K562 (cell line): ENCODE measurements around the gene IFT172. TPM values are rescaled to one million over a fixed set of nuclear protein-coding genes. Genes with fewer than 3 reads are reported as not detected.

ENCODE experiments used
- NEUROD1 ChIP-seq: fragments of 150-350 bp; IDR thresholded peaks from 2 replicates; pipeline ENCODE4 v1.6.1; 2014; ENCODE audit warnings: borderline replicate concordance, low read length, low read depth; ENCODE audit not compliant: partially characterized antibody
- RBM39 ChIP-seq: fragments of 200-400 bp; formaldehyde crosslinking; optimal IDR thresholded peaks from 2 replicates; pipeline ENCODE3; 2018; ENCODE audit warnings: low read depth, low read length
- ZBTB7A ChIP-seq: IDR thresholded peaks from 2 replicates; pipeline ENCODE4 v1.6.1; 2011; ENCODE audit warnings: low read depth, mild to moderate bottlenecking, low read length, moderate library complexity, borderline replicate concordance; ENCODE audit not compliant: control insufficient read depth
- polyA plus RNA-seq, 8 experiments: library from polyadenylated mRNA; depleted of rRNA in 4 of 8; stranded (reverse) in 5 of 8; unstranded in 3 of 8; fragments of >200 nt; fragmentation: Nextera tagmentation in 2 of 8; fragmentation: Illumina TruSeq in 1 of 8; extraction: Ambion mirVana in 2 of 8; extraction: Trizol in 1 of 8; gene quantifications; 2 replicates each; pipeline versions ENCODE4 v1.2.1 to v1.2.3, GENCODE V29; 2011 to 2014; ENCODE audit warnings: inconsistent platforms in 1 of 8, missing spikeins in 1 of 8
- total RNA-seq, 7 experiments: library from RNA; depleted of rRNA in 6 of 7; stranded (reverse); fragments of >200 nt in 6 of 7; fragmentation: Illumina TruSeq in 2 of 7; extraction: Trizol in 2 of 7; gene quantifications; 2 replicates each; pipeline versions ENCODE4 v1.2.1 to v1.2.3, GENCODE V29; 2011 to 2021; ENCODE audit warnings: low replicate concordance in 1 of 7
- TF ChIP-seq, protein P1 (sequence below): fragments of 450-650 bp; IDR thresholded peaks from 2 replicates; pipeline ENCODE4 v1.6.1; 2016; ENCODE audit warnings: borderline replicate concordance
- TF ChIP-seq, protein P2 (sequence below), 2 experiments: fragments of 150-350 bp in 1 of 2; IDR thresholded peaks; 2 replicates each; pipeline ENCODE4 v1.6.1; 2012 to 2016; ENCODE audit warnings: low read depth in 2 of 2, low read length in 2 of 2, mild to moderate bottlenecking in 1 of 2, moderate library complexity in 1 of 2

IFT172 gene
- total and polyA plus RNA-seq, 9 of the 15 experiments (the other 6 are each of a cell fraction or from before 2014, with no cell fraction given) = 5.6 to 19.1 (median 13.5) TPM

DNA sequence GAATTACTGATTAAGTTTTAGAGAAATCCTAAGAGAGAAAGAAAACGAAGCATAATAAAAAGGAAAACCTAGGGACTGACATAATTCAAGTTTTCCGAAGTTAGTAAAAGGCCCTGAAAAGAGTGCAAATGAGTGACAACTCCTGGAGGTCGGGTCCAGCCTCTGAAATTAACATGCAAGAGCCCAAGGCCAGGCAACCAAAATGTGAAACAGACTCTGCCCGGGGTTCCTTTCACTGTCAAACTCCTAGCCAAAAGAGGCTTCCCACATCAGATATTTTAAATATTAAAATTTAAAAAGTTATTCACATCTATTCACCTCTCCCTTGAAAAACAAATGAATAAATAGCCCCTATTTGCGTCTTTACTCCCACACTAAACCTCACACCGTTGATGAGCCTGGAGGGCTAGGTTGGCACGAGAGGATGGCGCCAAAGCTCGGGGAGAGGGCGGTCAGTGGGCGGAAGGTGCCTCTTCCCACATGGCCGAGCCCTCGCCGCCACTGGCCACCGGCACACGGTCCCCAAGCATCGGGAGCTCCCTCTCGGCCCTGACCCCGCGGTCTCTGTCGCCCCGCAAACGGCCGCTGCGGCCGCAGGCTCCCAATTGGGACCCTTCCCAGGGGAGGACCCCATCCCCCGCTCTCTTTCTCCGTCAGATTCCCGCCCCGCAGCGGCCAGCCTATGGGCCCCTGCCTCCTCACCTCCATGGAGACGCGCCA, 80.8 kb downstream of the IFT172 start (continued):
- TF ChIP-seq, protein P1, sequence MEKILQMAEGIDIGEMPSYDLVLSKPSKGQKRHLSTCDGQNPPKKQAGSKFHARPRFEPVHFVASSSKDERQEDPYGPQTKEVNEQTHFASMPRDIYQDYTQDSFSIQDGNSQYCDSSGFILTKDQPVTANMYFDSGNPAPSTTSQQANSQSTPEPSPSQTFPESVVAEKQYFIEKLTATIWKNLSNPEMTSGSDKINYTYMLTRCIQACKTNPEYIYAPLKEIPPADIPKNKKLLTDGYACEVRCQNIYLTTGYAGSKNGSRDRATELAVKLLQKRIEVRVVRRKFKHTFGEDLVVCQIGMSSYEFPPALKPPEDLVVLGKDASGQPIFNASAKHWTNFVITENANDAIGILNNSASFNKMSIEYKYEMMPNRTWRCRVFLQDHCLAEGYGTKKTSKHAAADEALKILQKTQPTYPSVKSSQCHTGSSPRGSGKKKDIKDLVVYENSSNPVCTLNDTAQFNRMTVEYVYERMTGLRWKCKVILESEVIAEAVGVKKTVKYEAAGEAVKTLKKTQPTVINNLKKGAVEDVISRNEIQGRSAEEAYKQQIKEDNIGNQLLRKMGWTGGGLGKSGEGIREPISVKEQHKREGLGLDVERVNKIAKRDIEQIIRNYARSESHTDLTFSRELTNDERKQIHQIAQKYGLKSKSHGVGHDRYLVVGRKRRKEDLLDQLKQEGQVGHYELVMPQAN = peak; percentile 77
- TF ChIP-seq, protein P2, sequence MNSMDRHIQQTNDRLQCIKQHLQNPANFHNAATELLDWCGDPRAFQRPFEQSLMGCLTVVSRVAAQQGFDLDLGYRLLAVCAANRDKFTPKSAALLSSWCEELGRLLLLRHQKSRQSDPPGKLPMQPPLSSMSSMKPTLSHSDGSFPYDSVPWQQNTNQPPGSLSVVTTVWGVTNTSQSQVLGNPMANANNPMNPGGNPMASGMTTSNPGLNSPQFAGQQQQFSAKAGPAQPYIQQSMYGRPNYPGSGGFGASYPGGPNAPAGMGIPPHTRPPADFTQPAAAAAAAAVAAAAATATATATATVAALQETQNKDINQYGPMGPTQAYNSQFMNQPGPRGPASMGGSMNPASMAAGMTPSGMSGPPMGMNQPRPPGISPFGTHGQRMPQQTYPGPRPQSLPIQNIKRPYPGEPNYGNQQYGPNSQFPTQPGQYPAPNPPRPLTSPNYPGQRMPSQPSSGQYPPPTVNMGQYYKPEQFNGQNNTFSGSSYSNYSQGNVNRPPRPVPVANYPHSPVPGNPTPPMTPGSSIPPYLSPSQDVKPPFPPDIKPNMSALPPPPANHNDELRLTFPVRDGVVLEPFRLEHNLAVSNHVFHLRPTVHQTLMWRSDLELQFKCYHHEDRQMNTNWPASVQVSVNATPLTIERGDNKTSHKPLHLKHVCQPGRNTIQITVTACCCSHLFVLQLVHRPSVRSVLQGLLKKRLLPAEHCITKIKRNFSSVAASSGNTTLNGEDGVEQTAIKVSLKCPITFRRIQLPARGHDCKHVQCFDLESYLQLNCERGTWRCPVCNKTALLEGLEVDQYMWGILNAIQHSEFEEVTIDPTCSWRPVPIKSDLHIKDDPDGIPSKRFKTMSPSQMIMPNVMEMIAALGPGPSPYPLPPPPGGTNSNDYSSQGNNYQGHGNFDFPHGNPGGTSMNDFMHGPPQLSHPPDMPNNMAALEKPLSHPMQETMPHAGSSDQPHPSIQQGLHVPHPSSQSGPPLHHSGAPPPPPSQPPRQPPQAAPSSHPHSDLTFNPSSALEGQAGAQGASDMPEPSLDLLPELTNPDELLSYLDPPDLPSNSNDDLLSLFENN (IDR thresholded peaks at IDR 0.05; ENCODE audit: low read depth in 2 of 2, low read length in 2 of 2) = no peak
- TF ChIP-seq ZBTB7A (peak; percentile 75), RBM39 (no peak), NEUROD1 (no peak)
